Measurements from ENCODE around the gene CRABP2.

Gene CRABP2

DNA sequence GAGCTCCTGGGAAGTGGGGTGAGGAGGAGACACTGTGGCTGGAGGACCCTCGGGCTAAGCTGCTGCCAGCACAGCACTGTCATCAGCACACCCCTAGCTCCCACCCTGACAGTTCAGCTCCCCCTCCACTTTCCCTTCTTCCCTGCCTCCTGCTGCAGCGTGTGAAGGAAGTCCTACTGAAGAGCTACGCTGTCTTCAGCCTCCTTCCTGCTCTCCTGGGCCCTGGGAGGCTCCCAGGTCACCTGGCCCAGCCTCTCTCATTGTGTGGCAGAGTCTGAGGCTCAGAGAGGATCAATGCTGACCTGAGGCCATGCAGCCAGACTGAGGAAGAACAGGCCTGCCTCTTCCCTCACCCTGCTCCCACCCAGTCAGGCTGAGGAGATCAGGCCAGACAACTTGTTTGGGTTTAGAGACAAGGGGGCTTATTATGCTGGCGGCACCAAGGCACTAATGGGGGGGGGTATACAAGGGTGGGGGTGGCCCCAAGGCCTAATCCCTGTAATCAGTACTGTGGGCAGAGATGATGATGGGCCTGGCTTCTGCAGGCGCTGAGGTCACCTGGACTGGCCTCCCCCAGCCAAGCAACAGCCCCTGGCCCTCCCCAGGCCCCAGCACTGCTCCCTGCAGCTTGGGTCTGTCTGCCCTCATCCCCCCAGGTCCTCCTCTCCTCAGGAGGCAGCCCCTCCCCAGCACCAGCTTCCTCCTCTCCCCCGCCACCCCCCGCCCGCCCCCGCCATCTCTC lies 37.2 kb downstream of the CRABP2 start:
- no peak overlapping the region for H3K4me3 ChIP-seq (ENCODE audit: low read depth, low read length)
- TF ChIP-seq, protein P1, sequence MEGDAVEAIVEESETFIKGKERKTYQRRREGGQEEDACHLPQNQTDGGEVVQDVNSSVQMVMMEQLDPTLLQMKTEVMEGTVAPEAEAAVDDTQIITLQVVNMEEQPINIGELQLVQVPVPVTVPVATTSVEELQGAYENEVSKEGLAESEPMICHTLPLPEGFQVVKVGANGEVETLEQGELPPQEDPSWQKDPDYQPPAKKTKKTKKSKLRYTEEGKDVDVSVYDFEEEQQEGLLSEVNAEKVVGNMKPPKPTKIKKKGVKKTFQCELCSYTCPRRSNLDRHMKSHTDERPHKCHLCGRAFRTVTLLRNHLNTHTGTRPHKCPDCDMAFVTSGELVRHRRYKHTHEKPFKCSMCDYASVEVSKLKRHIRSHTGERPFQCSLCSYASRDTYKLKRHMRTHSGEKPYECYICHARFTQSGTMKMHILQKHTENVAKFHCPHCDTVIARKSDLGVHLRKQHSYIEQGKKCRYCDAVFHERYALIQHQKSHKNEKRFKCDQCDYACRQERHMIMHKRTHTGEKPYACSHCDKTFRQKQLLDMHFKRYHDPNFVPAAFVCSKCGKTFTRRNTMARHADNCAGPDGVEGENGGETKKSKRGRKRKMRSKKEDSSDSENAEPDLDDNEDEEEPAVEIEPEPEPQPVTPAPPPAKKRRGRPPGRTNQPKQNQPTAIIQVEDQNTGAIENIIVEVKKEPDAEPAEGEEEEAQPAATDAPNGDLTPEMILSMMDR (conservative IDR thresholded peaks at IDR 0.05; ENCODE audit: low read depth, low read length), result no peak
- DNase-seq (ENCODE audit: low read depth), result no peak

DNA sequence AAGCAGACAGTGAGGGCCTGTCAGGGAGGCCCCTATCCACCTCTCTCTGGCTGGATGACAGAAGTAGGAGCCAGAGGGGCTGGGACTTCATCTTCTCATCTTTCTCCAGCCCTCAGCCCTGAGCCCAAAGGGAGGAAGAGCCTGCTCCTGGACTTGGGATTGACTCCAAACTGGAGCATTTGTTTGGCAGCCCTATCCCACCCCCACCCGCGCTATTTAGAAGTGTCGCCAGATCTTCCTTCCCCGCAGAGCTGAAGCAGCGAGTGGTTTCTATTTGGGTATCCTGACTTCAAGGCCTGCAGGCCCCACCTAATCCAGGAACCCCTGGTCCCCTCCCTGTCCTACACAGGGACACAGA lies 37.8 kb downstream of the CRABP2 start:
- TF ChIP-seq, protein P1 (conservative IDR thresholded peaks at IDR 0.05; ENCODE audit: low read depth, low read length), result no peak
- DNase-seq (ENCODE audit: low read depth), result no peak
- no peak overlapping the region for H3K4me3 ChIP-seq (ENCODE audit: low read depth, low read length)

DNA sequence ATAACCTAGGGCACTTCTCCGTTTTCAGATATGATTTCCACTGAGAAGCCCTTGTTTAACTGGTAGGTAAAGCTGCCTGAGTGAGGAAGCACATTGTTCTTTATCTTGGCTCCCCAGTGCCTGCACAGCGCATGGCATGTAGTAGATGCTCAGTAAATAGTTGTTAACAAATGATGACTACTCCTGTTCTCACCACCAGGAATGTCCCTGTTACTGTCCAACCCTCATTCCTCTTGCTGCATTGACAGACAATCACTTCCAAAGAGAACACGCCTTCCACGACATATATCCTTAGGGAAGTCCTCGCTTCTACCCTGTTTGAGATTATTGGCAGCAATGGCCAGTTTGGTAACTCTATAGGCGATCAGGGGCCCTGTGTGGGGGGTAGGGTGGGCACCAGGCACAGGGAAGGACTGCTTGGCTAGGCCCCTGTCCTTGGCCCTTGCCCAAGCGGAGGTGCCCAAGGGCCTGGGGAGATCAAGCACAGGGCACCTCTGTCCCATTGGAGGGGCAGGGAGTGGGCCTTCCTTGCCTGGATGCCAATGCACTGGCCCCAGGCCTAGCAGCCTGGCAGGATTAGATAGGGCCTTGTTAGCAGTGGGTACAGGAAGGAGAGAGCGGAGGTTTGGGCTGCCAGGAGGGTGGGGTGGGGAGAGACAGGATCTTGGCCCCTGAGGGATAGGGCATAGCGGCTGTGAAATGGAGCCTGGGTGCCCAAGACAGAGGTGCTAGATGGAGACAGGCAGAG lies 38.3 kb downstream of the CRABP2 start:
- H3K4me3 ChIP-seq (ENCODE audit: low read depth, low read length), result no peak overlapping the region
- no peak for DNase-seq (ENCODE audit: low read depth)
- TF ChIP-seq, protein P1 (conservative IDR thresholded peaks at IDR 0.05; ENCODE audit: low read depth, low read length), result no peak

DNA sequence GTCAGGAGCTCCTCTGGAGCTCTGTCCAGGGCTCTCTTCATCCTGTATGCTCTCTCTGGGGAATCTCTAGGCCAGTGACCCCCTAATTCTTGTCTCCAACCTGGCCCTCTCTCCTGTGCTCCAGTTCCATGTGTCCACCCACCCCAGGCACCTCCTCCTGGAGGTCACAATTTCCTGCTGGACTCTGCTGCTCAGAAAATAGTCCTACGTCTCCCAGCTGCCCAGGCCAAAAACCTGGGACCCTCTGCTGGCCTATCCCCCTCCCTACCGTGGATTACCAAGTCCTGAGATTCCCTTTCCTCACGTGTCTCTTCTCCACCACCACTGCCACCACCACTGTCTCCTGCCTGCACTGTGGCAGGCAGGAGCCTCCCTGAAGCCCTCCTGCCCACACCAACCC lies 39.8 kb downstream of the CRABP2 start:
- H3K4me3 ChIP-seq (ENCODE audit: low read depth, low read length), result no peak overlapping the region
- no peak for DNase-seq (ENCODE audit: low read depth)
- TF ChIP-seq, protein P1 (conservative IDR thresholded peaks at IDR 0.05; ENCODE audit: low read depth, low read length), result no peak

DNA sequence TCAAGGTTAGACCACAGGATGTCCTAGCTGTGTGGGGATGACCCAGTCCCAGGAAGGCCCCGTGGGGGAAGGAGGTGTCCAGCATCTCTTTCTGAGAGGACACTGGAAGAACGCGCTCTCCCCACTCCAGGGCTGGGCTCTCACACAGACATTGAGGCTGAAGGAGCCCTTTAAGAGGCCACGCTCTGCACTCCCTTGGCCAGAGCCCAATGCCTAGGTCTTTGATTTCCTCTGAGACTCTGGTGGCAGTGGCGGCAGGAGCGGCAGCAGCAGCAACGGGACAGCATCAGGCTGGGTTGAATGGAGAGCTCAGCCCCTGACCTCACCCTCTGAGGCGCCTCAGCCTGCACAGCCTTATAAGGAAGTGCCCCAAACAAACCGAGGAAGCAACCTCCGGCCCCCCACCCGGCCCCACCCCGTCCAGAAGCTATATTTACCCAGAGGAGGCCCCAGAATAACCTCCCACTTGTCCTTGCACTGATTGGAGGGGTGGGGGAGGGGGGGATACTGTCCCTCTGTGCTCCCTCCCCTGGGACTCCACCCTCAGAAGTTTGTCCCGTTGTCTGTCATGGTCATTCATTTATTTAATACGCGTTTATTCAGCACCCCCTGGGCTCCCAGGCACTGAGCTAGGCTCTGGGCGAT lies 40.5 kb downstream of the CRABP2 start:
- no peak for DNase-seq (ENCODE audit: low read depth)
- TF ChIP-seq, protein P1 (conservative IDR thresholded peaks at IDR 0.05; ENCODE audit: low read depth, low read length), result no peak
- no peak overlapping the region for H3K4me3 ChIP-seq (ENCODE audit: low read depth, low read length)

DNA sequence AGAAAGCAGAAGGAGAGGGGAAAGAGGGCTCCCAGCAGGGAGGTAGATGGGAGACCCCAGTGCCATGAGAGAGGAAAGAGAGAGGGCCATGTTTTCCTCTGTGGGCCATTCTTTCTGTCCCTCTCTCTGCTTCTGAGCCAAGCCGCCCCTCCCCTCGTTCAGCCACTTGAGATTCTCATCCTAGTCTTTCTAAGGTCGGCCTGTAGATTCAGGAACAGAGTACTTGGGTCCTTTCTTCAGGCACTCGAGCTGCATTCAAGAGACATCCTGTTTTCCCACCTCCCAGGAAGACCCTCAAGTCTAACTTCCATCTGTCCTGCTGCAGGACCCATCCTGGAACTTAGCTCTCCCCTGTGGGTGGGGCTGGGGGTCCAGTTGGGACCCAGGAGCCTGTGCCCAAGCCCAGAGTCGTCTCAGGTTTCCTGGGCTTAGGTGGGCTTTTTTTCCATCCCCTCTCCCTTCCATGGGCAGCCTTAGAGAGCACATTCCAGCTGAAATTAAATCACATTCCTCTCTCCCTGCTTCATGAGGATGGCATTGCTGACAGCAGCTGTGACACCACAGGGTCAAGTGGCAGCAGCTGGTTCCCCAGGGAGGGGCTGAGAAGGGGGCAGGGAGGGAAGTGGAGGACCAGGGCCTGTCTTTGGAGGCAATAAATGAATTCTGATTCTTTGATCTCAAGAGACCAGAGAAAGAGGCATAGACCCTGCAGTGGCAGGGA lies 41.2 kb downstream of the CRABP2 start:
- TF ChIP-seq, protein P1 (conservative IDR thresholded peaks at IDR 0.05; ENCODE audit: low read depth, low read length), result no peak
- no peak overlapping the region for H3K4me3 ChIP-seq (ENCODE audit: low read depth, low read length)
- DNase-seq (ENCODE audit: low read depth), result peak; percentile 30

Measured in choroid plexus epithelial cell (primary cell).